ENCODE measurements around the gene LLGL1. TPM values are rescaled to one million over a fixed set of nuclear protein-coding genes. Genes with fewer than 3 reads are reported as not detected.

LLGL1 gene
- total RNA-seq, 2 donors from 2014 or later = 66.3 to 69.3 TPM

- Mint-ChIP-seq H3K27ac (peak overlapping the region; percentile 94), H3K9me3 (no peaks in the 10 kb centered on the region), H3K27me3 (ENCODE audit: insufficient read depth) (no peaks in the 10 kb centered on the region), H3K36me3 (ENCODE audit: low read depth) (no peaks in the 10 kb centered on the region), H3K4me3 (peak overlapping the region; percentile 95), H3K4me1 (peaks cover 22% of the 10 kb centered on the region)
- peak overlapping the region; percentile 97 for H3K4me3 ChIP-seq (ENCODE audit: low read length)
- no peak overlapping the region for H3K27ac ChIP-seq (ENCODE audit: low read depth, low read length)
- H3K9ac ChIP-seq (ENCODE audit: extremely low read depth, low read length, poor library complexity, severe bottlenecking) = peak overlapping the region; percentile 74
- H3K27me3 ChIP-seq (ENCODE audit: control insufficient read depth, insufficient read depth, low read length, poor library complexity, severe bottlenecking) = no peaks in the 10 kb centered on the region
- peaks cover 5% of the 10 kb centered on the region for H3K4me1 ChIP-seq (ENCODE audit: control insufficient read depth, insufficient read depth, low read length)
- no peak for DNase-seq
- no peaks in the 10 kb centered on the region for H3K9me3 ChIP-seq (ENCODE audit: control insufficient read depth, low read length)
- no peaks in the 10 kb centered on the region for H3K36me3 ChIP-seq (ENCODE audit: control insufficient read depth, insufficient read depth, low read length)
- whole genome bisulfite sequencing, 2 experiments (ENCODE audit: insufficient coverage in 1 of 2, insufficient read length in 1 of 2) = 0% methylated on average over 2 to 51 of the region's 57 CpGs
- TF ChIP-seq CTCF (conservative IDR thresholded peaks at IDR 0.05) = no peak
Measured at GRCh38 chr17:18225642-18226283, 328 bp downstream of the LLGL1 start.

- Mint-ChIP-seq H3K27ac (peak overlapping the region; percentile 94), H3K9me3 (no peaks in the 10 kb centered on the region), H3K36me3 (ENCODE audit: low read depth) (peaks cover 2% of the 10 kb centered on the region), H3K4me3 (peak overlapping the region; percentile 95), H3K27me3 (ENCODE audit: insufficient read depth) (no peaks in the 10 kb centered on the region), H3K4me1 (peaks cover 22% of the 10 kb centered on the region)
- H3K27me3 ChIP-seq (ENCODE audit: control insufficient read depth, insufficient read depth, low read length, poor library complexity, severe bottlenecking) = no peaks in the 10 kb centered on the region
- no peaks in the 10 kb centered on the region for H3K9me3 ChIP-seq (ENCODE audit: control insufficient read depth, low read length)
- no peak for TF ChIP-seq CTCF (conservative IDR thresholded peaks at IDR 0.05)
- no peak for DNase-seq
- no peak overlapping the region for H3K27ac ChIP-seq (ENCODE audit: low read depth, low read length)
- H3K4me1 ChIP-seq (ENCODE audit: control insufficient read depth, insufficient read depth, low read length) = peaks cover 5% of the 10 kb centered on the region
- H3K4me3 ChIP-seq (ENCODE audit: low read length) = peak overlapping the region; percentile 97
- H3K36me3 ChIP-seq (ENCODE audit: control insufficient read depth, insufficient read depth, low read length) = peaks cover 3% of the 10 kb centered on the region
- H3K9ac ChIP-seq (ENCODE audit: extremely low read depth, low read length, poor library complexity, severe bottlenecking) = peak overlapping the region; percentile 74
- WGBS, 2 experiments (ENCODE audit: insufficient coverage in 1 of 2, insufficient read length in 1 of 2) = 29 to 36% methylated on average over 7 to 16 of the region's 16 CpGs
Measured at GRCh38 chr17:18226284-18226945, 980 bp downstream of the LLGL1 start.

- Histone ChIP-seq H3K36me3 (ENCODE audit: control insufficient read depth, insufficient read depth, low read length) (peaks cover 13% of the 10 kb centered on the region), H3K27ac (ENCODE audit: low read depth, low read length) (no peak overlapping the region), H3K9ac (ENCODE audit: extremely low read depth, low read length, poor library complexity, severe bottlenecking) (no peak overlapping the region), H3K4me1 (ENCODE audit: control insufficient read depth, insufficient read depth, low read length) (peaks cover 5% of the 10 kb centered on the region), H3K9me3 (ENCODE audit: control insufficient read depth, low read length) (no peaks in the 10 kb centered on the region), H3K4me3 (ENCODE audit: low read length) (no peak overlapping the region), H3K27me3 (ENCODE audit: control insufficient read depth, insufficient read depth, low read length, poor library complexity, severe bottlenecking) (no peaks in the 10 kb centered on the region)
- peak overlapping the region; percentile 77 for H3K27ac Mint-ChIP-seq
- peaks cover 2% of the 10 kb centered on the region for H3K36me3 Mint-ChIP-seq (ENCODE audit: low read depth)
- DNase-seq = no peak
- no peaks in the 10 kb centered on the region for H3K9me3 Mint-ChIP-seq
- 95 to 100% methylated on average over 2 to 5 of the region's 5 CpGs for WGBS, 2 experiments (ENCODE audit: insufficient coverage in 1 of 2, insufficient read length in 1 of 2)
- no peaks in the 10 kb centered on the region for H3K27me3 Mint-ChIP-seq (ENCODE audit: insufficient read depth)
- no peak for TF ChIP-seq CTCF (conservative IDR thresholded peaks at IDR 0.05)
- no peak overlapping the region for H3K4me3 Mint-ChIP-seq
- peaks cover 22% of the 10 kb centered on the region for H3K4me1 Mint-ChIP-seq
Measured at GRCh38 chr17:18227635-18228034, 2.2 kb downstream of the LLGL1 start.

Measured in endodermal cell (in vitro differentiated cells).